Ishikawa (cell line): ENCODE results near the gene NUMB.

Source experiments
- CEBPB ChIP-seq: IDR thresholded peaks from 2 replicates; pipeline ENCODE4 v1.6.1; 2012
- CREB1 ChIP-seq: IDR thresholded peaks from 2 replicates; pipeline ENCODE4 v1.6.1; 2012; ENCODE audit warnings: low read depth
- EGR1 ChIP-seq: IDR thresholded peaks from 2 replicates; pipeline ENCODE4 v1.6.1; 2012
- EP300 ChIP-seq: IDR thresholded peaks from 2 replicates; pipeline ENCODE4 v1.6.1; 2012; ENCODE audit warnings: borderline replicate concordance
- NFIC ChIP-seq: IDR thresholded peaks from 2 replicates; pipeline ENCODE4 v1.6.1; 2012
- RAD21 ChIP-seq: IDR thresholded peaks from 2 replicates; pipeline ENCODE4 v1.6.1; 2012; ENCODE audit warnings: low read depth
- TAF1 ChIP-seq: IDR thresholded peaks from 2 replicates; pipeline ENCODE4 v1.6.1; 2012; ENCODE audit warnings: low read depth, mild to moderate bottlenecking
- TCF12 ChIP-seq: IDR thresholded peaks from 2 replicates; pipeline ENCODE4 v1.6.1; 2012; ENCODE audit warnings: low read depth
- TEAD4 ChIP-seq: IDR thresholded peaks from 2 replicates; pipeline ENCODE4 v1.6.1; 2012
- YY1 ChIP-seq: IDR thresholded peaks from 2 replicates; pipeline ENCODE4 v1.6.1; 2012; ENCODE audit warnings: low read depth
- ZBTB7A ChIP-seq: IDR thresholded peaks from 2 replicates; pipeline ENCODE4 v1.6.1; 2012; ENCODE audit warnings: low read depth
- TF ChIP-seq, protein P1 (sequence below): IDR thresholded peaks from 2 replicates; pipeline ENCODE4 v1.6.1; 2012
- TF ChIP-seq, protein P2 (sequence below): IDR thresholded peaks from 2 replicates; pipeline ENCODE4 v1.6.1; 2012; ENCODE audit warnings: low read depth, mild to moderate bottlenecking
- TF ChIP-seq, protein P3 (sequence below): IDR thresholded peaks from 2 replicates; pipeline ENCODE4 v1.6.1; 2012

DNA sequence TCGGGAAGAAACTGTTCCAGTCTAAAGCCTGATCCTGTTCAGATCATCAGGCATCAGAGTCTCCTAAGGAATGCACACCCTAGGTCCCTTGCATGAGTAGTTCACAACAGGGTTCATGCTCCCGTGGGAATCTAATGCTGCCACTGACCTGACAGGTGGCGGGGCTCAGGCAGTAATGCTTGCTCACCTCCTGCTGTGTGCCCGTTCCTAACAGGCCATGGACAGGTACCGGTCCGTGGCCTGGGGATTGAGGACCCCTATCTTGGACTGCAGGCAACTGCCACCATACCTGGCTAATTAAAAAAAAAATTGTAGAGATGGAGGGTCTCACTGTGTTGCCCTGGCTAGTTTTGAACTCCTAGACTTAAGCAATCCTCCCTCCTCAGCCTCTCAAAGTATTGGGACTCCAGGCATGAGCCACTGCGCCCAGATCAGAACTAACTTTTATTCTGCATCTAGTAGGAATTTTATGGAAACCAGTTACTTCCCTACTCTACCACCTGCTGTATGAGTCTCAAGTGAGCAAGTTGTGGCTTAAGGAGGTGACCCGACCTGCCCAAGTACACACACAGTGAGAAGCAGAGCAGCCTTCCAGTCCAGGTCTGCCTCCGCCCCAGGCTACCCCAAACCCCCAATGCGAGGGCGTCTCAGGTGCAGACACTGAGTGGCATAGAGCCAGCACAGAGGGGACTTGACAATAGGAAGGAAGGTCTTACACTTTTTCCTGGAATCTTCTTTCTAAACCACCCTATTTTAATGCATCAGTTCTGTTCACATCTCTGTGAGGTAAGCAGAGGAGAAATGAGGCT lies 223.6 kb downstream of the NUMB start:
- no peak for TF ChIP-seq EP300
- TF ChIP-seq, protein P1, sequence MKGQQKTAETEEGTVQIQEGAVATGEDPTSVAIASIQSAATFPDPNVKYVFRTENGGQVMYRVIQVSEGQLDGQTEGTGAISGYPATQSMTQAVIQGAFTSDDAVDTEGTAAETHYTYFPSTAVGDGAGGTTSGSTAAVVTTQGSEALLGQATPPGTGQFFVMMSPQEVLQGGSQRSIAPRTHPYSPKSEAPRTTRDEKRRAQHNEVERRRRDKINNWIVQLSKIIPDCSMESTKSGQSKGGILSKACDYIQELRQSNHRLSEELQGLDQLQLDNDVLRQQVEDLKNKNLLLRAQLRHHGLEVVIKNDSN: no peak
- TF ChIP-seq TAF1: no peak
- TF ChIP-seq CREB1: no peak
- no peak for TF ChIP-seq TCF12
- TF ChIP-seq, protein P2, sequence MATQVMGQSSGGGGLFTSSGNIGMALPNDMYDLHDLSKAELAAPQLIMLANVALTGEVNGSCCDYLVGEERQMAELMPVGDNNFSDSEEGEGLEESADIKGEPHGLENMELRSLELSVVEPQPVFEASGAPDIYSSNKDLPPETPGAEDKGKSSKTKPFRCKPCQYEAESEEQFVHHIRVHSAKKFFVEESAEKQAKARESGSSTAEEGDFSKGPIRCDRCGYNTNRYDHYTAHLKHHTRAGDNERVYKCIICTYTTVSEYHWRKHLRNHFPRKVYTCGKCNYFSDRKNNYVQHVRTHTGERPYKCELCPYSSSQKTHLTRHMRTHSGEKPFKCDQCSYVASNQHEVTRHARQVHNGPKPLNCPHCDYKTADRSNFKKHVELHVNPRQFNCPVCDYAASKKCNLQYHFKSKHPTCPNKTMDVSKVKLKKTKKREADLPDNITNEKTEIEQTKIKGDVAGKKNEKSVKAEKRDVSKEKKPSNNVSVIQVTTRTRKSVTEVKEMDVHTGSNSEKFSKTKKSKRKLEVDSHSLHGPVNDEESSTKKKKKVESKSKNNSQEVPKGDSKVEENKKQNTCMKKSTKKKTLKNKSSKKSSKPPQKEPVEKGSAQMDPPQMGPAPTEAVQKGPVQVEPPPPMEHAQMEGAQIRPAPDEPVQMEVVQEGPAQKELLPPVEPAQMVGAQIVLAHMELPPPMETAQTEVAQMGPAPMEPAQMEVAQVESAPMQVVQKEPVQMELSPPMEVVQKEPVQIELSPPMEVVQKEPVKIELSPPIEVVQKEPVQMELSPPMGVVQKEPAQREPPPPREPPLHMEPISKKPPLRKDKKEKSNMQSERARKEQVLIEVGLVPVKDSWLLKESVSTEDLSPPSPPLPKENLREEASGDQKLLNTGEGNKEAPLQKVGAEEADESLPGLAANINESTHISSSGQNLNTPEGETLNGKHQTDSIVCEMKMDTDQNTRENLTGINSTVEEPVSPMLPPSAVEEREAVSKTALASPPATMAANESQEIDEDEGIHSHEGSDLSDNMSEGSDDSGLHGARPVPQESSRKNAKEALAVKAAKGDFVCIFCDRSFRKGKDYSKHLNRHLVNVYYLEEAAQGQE: no peak
- TF ChIP-seq RAD21: no peak
- TF ChIP-seq, protein P3, sequence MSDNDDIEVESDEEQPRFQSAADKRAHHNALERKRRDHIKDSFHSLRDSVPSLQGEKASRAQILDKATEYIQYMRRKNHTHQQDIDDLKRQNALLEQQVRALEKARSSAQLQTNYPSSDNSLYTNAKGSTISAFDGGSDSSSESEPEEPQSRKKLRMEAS: no peak
- TF ChIP-seq YY1: no peak
- TF ChIP-seq TEAD4: no peak
- TF ChIP-seq NFIC: no peak
- no peak for TF ChIP-seq EGR1
- TF ChIP-seq CEBPB: no peak
- TF ChIP-seq ZBTB7A: no peak
